ENCODE results near the gene GYS1.

GYS1 gene

GRCh38 chr19:49014123-49014869 is 21.2 kb upstream of the GYS1 start:
- no peaks in the 10 kb centered on the region for H3K27me3 ChIP-seq (ENCODE audit: low read length)
- H3K9me3 ChIP-seq (ENCODE audit: insufficient read depth, low read length) = no peaks in the 10 kb centered on the region
- H4K20me1 ChIP-seq (ENCODE audit: low read depth, low read length) = no peaks in the 10 kb centered on the region
- no peak overlapping the region for H3K9ac ChIP-seq (ENCODE audit: low read length)
- no peaks in the 10 kb centered on the region for H3F3A ChIP-seq (ENCODE audit: insufficient read depth)
- H2AFZ ChIP-seq (ENCODE audit: low read depth, low read length, severe bottlenecking) = no peak overlapping the region
- no peaks in the 10 kb centered on the region for H3K9me2 ChIP-seq (replicated peaks; ENCODE audit: insufficient read depth, low read length)
- H3K27ac ChIP-seq (ENCODE audit: low read depth, low read length) = no peak overlapping the region
- H3K79me2 ChIP-seq (ENCODE audit: insufficient read depth, low read length) = no peaks in the 10 kb centered on the region
- no peak for TF ChIP-seq EZH2phosphoT487 (conservative IDR thresholded peaks at IDR 0.05; ENCODE audit: low read length)
- TF ChIP-seq, protein P1, sequence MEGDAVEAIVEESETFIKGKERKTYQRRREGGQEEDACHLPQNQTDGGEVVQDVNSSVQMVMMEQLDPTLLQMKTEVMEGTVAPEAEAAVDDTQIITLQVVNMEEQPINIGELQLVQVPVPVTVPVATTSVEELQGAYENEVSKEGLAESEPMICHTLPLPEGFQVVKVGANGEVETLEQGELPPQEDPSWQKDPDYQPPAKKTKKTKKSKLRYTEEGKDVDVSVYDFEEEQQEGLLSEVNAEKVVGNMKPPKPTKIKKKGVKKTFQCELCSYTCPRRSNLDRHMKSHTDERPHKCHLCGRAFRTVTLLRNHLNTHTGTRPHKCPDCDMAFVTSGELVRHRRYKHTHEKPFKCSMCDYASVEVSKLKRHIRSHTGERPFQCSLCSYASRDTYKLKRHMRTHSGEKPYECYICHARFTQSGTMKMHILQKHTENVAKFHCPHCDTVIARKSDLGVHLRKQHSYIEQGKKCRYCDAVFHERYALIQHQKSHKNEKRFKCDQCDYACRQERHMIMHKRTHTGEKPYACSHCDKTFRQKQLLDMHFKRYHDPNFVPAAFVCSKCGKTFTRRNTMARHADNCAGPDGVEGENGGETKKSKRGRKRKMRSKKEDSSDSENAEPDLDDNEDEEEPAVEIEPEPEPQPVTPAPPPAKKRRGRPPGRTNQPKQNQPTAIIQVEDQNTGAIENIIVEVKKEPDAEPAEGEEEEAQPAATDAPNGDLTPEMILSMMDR (IDR thresholded peaks at IDR 0.05; ENCODE audit: insufficient read depth, low read length, poor library complexity, severe bottlenecking) = no peak
- H3K4me3 ChIP-seq (ENCODE audit: insufficient read depth, low read length, poor library complexity, severe bottlenecking) = no peak overlapping the region
- no peaks in the 10 kb centered on the region for H3K36me3 ChIP-seq (ENCODE audit: low read length)
- no peak overlapping the region for H3K4me2 ChIP-seq (ENCODE audit: low read depth, low read length, poor library complexity, severe bottlenecking)

DNA sequence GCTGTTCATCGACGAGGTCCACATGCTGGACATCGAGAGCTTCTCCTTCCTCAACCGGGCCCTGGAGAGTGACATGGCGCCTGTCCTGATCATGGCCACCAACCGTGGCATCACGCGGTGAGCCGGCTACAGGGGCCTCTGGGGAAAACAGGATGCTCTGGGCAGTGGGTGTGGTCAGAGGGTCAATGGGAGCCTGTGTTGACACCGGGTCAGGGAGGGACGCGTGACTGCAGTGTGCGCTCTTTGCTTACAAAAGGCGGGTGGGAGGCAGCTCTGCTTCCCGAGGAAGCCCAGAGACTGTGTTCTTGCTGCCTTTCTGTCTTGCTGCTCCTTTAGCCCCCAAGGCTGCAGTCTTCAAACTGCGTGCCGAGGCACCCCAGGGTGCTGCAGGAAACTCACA is 18.1 kb upstream of the GYS1 start:
- Histone ChIP-seq H4K20me1 (ENCODE audit: low read depth, low read length) (no peaks in the 10 kb centered on the region), H3K9ac (ENCODE audit: low read length) (no peak overlapping the region), H2AFZ (ENCODE audit: low read depth, low read length, severe bottlenecking) (no peak overlapping the region), H3K27ac (ENCODE audit: low read depth, low read length) (no peak overlapping the region), H3K9me2 (replicated peaks; ENCODE audit: insufficient read depth, low read length) (no peaks in the 10 kb centered on the region), H3K4me3 (ENCODE audit: insufficient read depth, low read length, poor library complexity, severe bottlenecking) (no peak overlapping the region), H3K36me3 (ENCODE audit: low read length) (no peaks in the 10 kb centered on the region), H3F3A (ENCODE audit: insufficient read depth) (no peaks in the 10 kb centered on the region), H3K9me3 (ENCODE audit: insufficient read depth, low read length) (no peaks in the 10 kb centered on the region), H3K79me2 (ENCODE audit: insufficient read depth, low read length) (no peaks in the 10 kb centered on the region), H3K4me2 (ENCODE audit: low read depth, low read length, poor library complexity, severe bottlenecking) (no peak overlapping the region), H3K27me3 (ENCODE audit: low read length) (no peaks in the 10 kb centered on the region)
- TF ChIP-seq, protein P1 (IDR thresholded peaks at IDR 0.05; ENCODE audit: insufficient read depth, low read length, poor library complexity, severe bottlenecking) = no peak
- no peak for TF ChIP-seq EZH2phosphoT487 (conservative IDR thresholded peaks at IDR 0.05; ENCODE audit: low read length)

DNA sequence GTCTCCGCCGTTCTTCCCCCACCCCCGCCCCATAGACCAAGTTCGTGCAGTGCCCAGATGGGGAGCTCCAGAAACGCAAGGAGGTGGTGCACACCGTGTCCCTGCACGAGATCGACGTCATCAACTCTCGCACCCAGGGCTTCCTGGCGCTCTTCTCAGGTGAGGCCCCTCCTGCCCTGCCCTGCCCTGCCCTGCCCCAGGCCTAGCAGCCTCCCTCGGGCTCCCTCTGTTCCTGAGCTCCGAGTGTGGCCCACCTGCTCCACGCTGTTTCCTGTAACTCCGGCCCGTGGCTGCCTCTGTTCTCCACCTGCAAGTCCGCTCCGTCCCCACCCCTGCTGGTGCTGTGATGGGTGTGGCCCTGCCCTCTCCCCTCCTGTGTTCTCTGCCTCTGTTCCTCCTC is 17.3 kb upstream of the GYS1 start:
- H3F3A ChIP-seq (ENCODE audit: insufficient read depth) = no peaks in the 10 kb centered on the region
- H3K9me2 ChIP-seq (replicated peaks; ENCODE audit: insufficient read depth, low read length) = no peaks in the 10 kb centered on the region
- H3K36me3 ChIP-seq (ENCODE audit: low read length) = no peaks in the 10 kb centered on the region
- no peak overlapping the region for H3K4me2 ChIP-seq (ENCODE audit: low read depth, low read length, poor library complexity, severe bottlenecking)
- H3K9ac ChIP-seq (ENCODE audit: low read length) = no peak overlapping the region
- H3K27ac ChIP-seq (ENCODE audit: low read depth, low read length) = no peak overlapping the region
- H2AFZ ChIP-seq (ENCODE audit: low read depth, low read length, severe bottlenecking) = no peak overlapping the region
- no peaks in the 10 kb centered on the region for H3K79me2 ChIP-seq (ENCODE audit: insufficient read depth, low read length)
- TF ChIP-seq EZH2phosphoT487 (conservative IDR thresholded peaks at IDR 0.05; ENCODE audit: low read length) = no peak
- TF ChIP-seq, protein P1 (IDR thresholded peaks at IDR 0.05; ENCODE audit: insufficient read depth, low read length, poor library complexity, severe bottlenecking) = no peak
- H3K4me3 ChIP-seq (ENCODE audit: insufficient read depth, low read length, poor library complexity, severe bottlenecking) = no peak overlapping the region
- no peaks in the 10 kb centered on the region for H4K20me1 ChIP-seq (ENCODE audit: low read depth, low read length)
- H3K27me3 ChIP-seq (ENCODE audit: low read length) = no peaks in the 10 kb centered on the region
- H3K9me3 ChIP-seq (ENCODE audit: insufficient read depth, low read length) = no peaks in the 10 kb centered on the region

All from SU-DHL-6 (cell line).